H1 (cell line): ENCODE results near the gene LPAR6. TPM values are rescaled to one million over a fixed set of nuclear protein-coding genes. Genes with fewer than 3 reads are reported as not detected.

Experiments
- CTCF ChIA-PET: fragments of 300-600 bp; sonication (Branson Sonifier 250); formaldehyde crosslinking; loops from one replicate; lab custom pipeline; 2021; ENCODE audit not compliant: partially characterized antibody; lab: Charles Lee
- POLR2A ChIA-PET: fragments of 300-600 bp; sonication (Branson Sonifier 250); formaldehyde crosslinking; loops from one replicate; lab custom pipeline; 2021; ENCODE audit warnings: inconsistent platforms; ENCODE audit not compliant: partially characterized antibody; lab: Charles Lee
- DNase-seq, 2 experiments: peaks; one replicate each; pipeline versions ENCODE4 v3.0.0 to v3.0.0-alpha.2; 2010 to 2022; ENCODE audit warnings: low spot score in 2 of 2, low read depth in 1 of 2, mixed read lengths in 1 of 2
- FAIRE-seq: peaks from 2 replicates; lab custom pipeline; 2011; peaks lifted over from hg19 to GRCh38; lab: Jason Lieb, UNC
- H2AFZ ChIP-seq: 2 replicates; pipeline ENCODE4 v1.8.1; 2012; ENCODE audit warnings: low read length, inconsistent platforms
- H2AK5ac ChIP-seq: 2 replicates; pipeline ENCODE4 v1.6.1; 2013; ENCODE audit warnings: low read depth, low read length
- H2BK120ac ChIP-seq: replicated peaks from 2 replicates; pipeline ENCODE3; 2013; ENCODE audit warnings: low read depth, low read length, inconsistent platforms
- H2BK12ac ChIP-seq: 2 replicates; pipeline ENCODE4 v1.6.1; 2013; ENCODE audit warnings: low read depth, low read length
- H2BK15ac ChIP-seq: 2 replicates; pipeline ENCODE4 v1.6.1; 2013; ENCODE audit warnings: low read length
- H2BK20ac ChIP-seq: 2 replicates; pipeline ENCODE4 v1.6.1; 2013; ENCODE audit warnings: low read length
- H2BK5ac ChIP-seq: 2 replicates; pipeline ENCODE4 v1.6.1; 2013; ENCODE audit warnings: low read depth, low read length
- H3K14ac ChIP-seq: 2 replicates; pipeline ENCODE4 v1.6.1; 2013; ENCODE audit warnings: inconsistent platforms; ENCODE audit not compliant: insufficient read length
- H3K18ac ChIP-seq: 2 replicates; pipeline ENCODE4 v1.6.1; 2013; ENCODE audit warnings: low read length; ENCODE audit errors: extremely low read depth
- H3K23ac ChIP-seq: 2 replicates; pipeline ENCODE4 v1.6.1; 2013; ENCODE audit warnings: inconsistent platforms; ENCODE audit not compliant: insufficient read length
- H3K23me2 ChIP-seq: 2 replicates; pipeline ENCODE4 v1.6.1; 2013; ENCODE audit warnings: low read depth, low read length
- H3K27ac ChIP-seq: 2 replicates; pipeline ENCODE4 v1.6.1; 2011; ENCODE audit warnings: low read depth, low read length, inconsistent platforms
- H3K27me3 ChIP-seq, 4 experiments: replicated peaks in 1 of 4; 1 replicate in 1 of 4; 2 replicates in 3 of 4; pipeline versions ENCODE4 v1.6.1 to v1.8.1; 2011 to 2013; ENCODE audit warnings: low read length in 3 of 4, mild to moderate bottlenecking in 3 of 4, inconsistent platforms in 2 of 4, mixed read lengths in 2 of 4, moderate library complexity in 1 of 4; ENCODE audit not compliant: control insufficient read depth in 3 of 4, insufficient read depth in 3 of 4; ENCODE audit errors: extremely low read depth in 1 of 4
- H3K36me3 ChIP-seq, 4 experiments: 2 replicates each; pipeline versions ENCODE4 v1.6.1 to v1.8.1; 2011 to 2013; ENCODE audit warnings: mild to moderate bottlenecking in 4 of 4, low read length in 3 of 4, moderate library complexity in 2 of 4, control low read depth in 1 of 4, inconsistent platforms in 1 of 4; ENCODE audit not compliant: insufficient read depth in 4 of 4, control insufficient read depth in 2 of 4
- H3K4ac ChIP-seq: replicated peaks from 2 replicates; pipeline ENCODE3; 2013; ENCODE audit warnings: low read length, low read depth, mixed read lengths, inconsistent platforms; ENCODE audit not compliant: insufficient read length
- H3K4me1 ChIP-seq, 4 experiments: replicated peaks in 1 of 4; 1 replicate in 1 of 4; 2 replicates in 3 of 4; pipeline versions ENCODE4 v1.6.1 to v1.8.1; 2011 to 2013; ENCODE audit warnings: low read length in 3 of 4, inconsistent platforms in 2 of 4, mixed read lengths in 1 of 4; ENCODE audit not compliant: insufficient read depth in 4 of 4, control insufficient read depth in 3 of 4
- H3K4me2 ChIP-seq, 2 experiments: 2 replicates each; pipeline versions ENCODE4 v1.6.1 to v1.8.1; 2011 to 2013; ENCODE audit warnings: low read depth in 2 of 2, low read length in 2 of 2, control low read depth in 1 of 2, inconsistent platforms in 1 of 2, mild to moderate bottlenecking in 1 of 2; ENCODE audit not compliant: insufficient read depth in 1 of 2
- H3K4me3 ChIP-seq, 4 experiments: fragments of 200-600, 300-600 bp in 1 of 4; sonication (generic), shearing (Covaris generic), sonication (Bioruptor Twin) in 1 of 4; 2 replicates each; pipeline versions ENCODE4 v1.5.1 to v1.8.1; 2011 to 2016; ENCODE audit warnings: low read length in 4 of 4, low read depth in 3 of 4, control low read depth in 2 of 4, inconsistent platforms in 2 of 4, mild to moderate bottlenecking in 2 of 4, mixed read lengths in 1 of 4, moderate library complexity in 1 of 4; ENCODE audit not compliant: insufficient read depth in 2 of 4; ENCODE audit errors: extremely low read depth in 1 of 4
- H3K56ac ChIP-seq: replicated peaks from 2 replicates; pipeline ENCODE3; 2013; ENCODE audit warnings: low read depth, mild to moderate bottlenecking, mixed read lengths, low read length, inconsistent platforms; ENCODE audit not compliant: insufficient read length
- H3K79me1 ChIP-seq: 2 replicates; pipeline ENCODE4 v1.6.1; 2013; ENCODE audit warnings: low read depth, low read length, control low read depth
- H3K79me2 ChIP-seq, 2 experiments: 2 replicates each; pipeline versions ENCODE4 v1.6.1 to v1.8.1; 2012 to 2013; ENCODE audit warnings: low read length in 2 of 2, mild to moderate bottlenecking in 2 of 2, inconsistent platforms in 1 of 2; ENCODE audit not compliant: insufficient read depth in 2 of 2, control insufficient read depth in 1 of 2
- H3K9ac ChIP-seq, 4 experiments: replicated peaks in 1 of 4; 1 replicate in 1 of 4; 2 replicates in 3 of 4; pipeline versions ENCODE4 v1.6.1 to v1.8.1; 2011 to 2013; ENCODE audit warnings: low read depth in 3 of 4, low read length in 3 of 4, control low read depth in 2 of 4, mild to moderate bottlenecking in 2 of 4, moderate library complexity in 2 of 4, inconsistent platforms in 1 of 4; ENCODE audit errors: extremely low read depth in 1 of 4
- H3K9me3 ChIP-seq, 2 experiments: 2 replicates each; pipeline versions ENCODE4 v1.6.1 to v1.8.1; 2012 to 2013; ENCODE audit warnings: mild to moderate bottlenecking in 2 of 2, moderate library complexity in 2 of 2, control low read depth in 1 of 2, inconsistent platforms in 1 of 2, low read depth in 1 of 2, low read length in 1 of 2, mixed read lengths in 1 of 2; ENCODE audit not compliant: insufficient read depth in 2 of 2
- H4K20me1 ChIP-seq, 2 experiments: replicated peaks in 1 of 2; 2 replicates each; pipeline versions ENCODE3 to v1.8.1; 2011 to 2013; ENCODE audit warnings: inconsistent platforms in 2 of 2, low read length in 2 of 2, mild to moderate bottlenecking in 1 of 2; ENCODE audit not compliant: insufficient read depth in 2 of 2, control insufficient read depth in 1 of 2
- H4K5ac ChIP-seq: 2 replicates; pipeline ENCODE4 v1.6.1; 2013; ENCODE audit warnings: low read length, low read depth, mixed read lengths, inconsistent platforms; ENCODE audit not compliant: insufficient read length
- H4K8ac ChIP-seq: 2 replicates; pipeline ENCODE4 v1.8.0; 2013; ENCODE audit warnings: mild to moderate bottlenecking, moderate library complexity, low read length, inconsistent platforms; ENCODE audit not compliant: insufficient read depth; ENCODE audit errors: extremely low read depth
- H4K91ac ChIP-seq: replicated peaks from 2 replicates; pipeline ENCODE3; 2013; ENCODE audit warnings: low read length, mixed read lengths, inconsistent platforms; ENCODE audit not compliant: insufficient read length
- CBX5 ChIP-seq: fragments of 300-800, 300-1000 bp; sonication (generic); IDR thresholded peaks from 2 replicates; pipeline ENCODE4 v1.7.1; 2016; ENCODE audit warnings: antibody characterized with exemption, low read length, low read depth
- CEBPB ChIP-seq: IDR thresholded peaks from 2 replicates; pipeline ENCODE4 v1.6.1; 2012; ENCODE audit warnings: low read depth, low read length
- EP300 ChIP-seq, 2 experiments: IDR thresholded peaks; 1 replicate in 1 of 2; 2 replicates in 1 of 2; pipeline ENCODE4 v1.6.1; 2011 to 2012; ENCODE audit warnings: low read depth in 2 of 2, low read length in 2 of 2, mild to moderate bottlenecking in 2 of 2, borderline replicate concordance in 1 of 2, inconsistent platforms in 1 of 2, moderate library complexity in 1 of 2
- FOSL1 ChIP-seq: IDR thresholded peaks from 2 replicates; pipeline ENCODE4 v1.6.1; 2011; ENCODE audit warnings: mild to moderate bottlenecking, low read depth, low read length, moderate library complexity; ENCODE audit not compliant: insufficient read depth
- HDAC2 ChIP-seq, 2 experiments: fragments of 300-600 bp in 1 of 2; sonication (generic) in 1 of 2; IDR thresholded peaks; 2 replicates each; pipeline ENCODE4 v1.6.1; 2011 to 2012; ENCODE audit warnings: low read depth in 2 of 2, low read length in 2 of 2, mild to moderate bottlenecking in 2 of 2, moderate library complexity in 2 of 2, borderline replicate concordance in 1 of 2, inconsistent platforms in 1 of 2
- JUND ChIP-seq: IDR thresholded peaks from 2 replicates; pipeline ENCODE4 v1.6.1; 2011; ENCODE audit warnings: mild to moderate bottlenecking, improper control_type of control experiment, low read length
- NANOG ChIP-seq: IDR thresholded peaks from 2 replicates; pipeline ENCODE4 v1.6.1; 2011; ENCODE audit warnings: low read length, low read depth, mild to moderate bottlenecking, inconsistent platforms; ENCODE audit not compliant: insufficient read depth, poor library complexity, severe bottlenecking
- NRF1 ChIP-seq: IDR thresholded peaks from 2 replicates; pipeline ENCODE4 v1.6.1; 2011; ENCODE audit warnings: mild to moderate bottlenecking, low read depth, low read length, improper control_type of control experiment
- POLR2AphosphoS5 ChIP-seq: IDR thresholded peaks from 2 replicates; pipeline ENCODE4 v1.6.1; 2011; ENCODE audit warnings: low read depth, low read length
- SIN3A ChIP-seq, 2 experiments: IDR thresholded peaks in 1 of 2; conservative IDR thresholded peaks in 1 of 2; 2 replicates each; pipeline ENCODE4 v1.6.1; 2011 to 2012; ENCODE audit warnings: low read length in 2 of 2, improper control_type of control experiment in 1 of 2, low read depth in 1 of 2, mild to moderate bottlenecking in 1 of 2
- SIX5 ChIP-seq: IDR thresholded peaks from 2 replicates; pipeline ENCODE4 v1.6.1; 2011; ENCODE audit warnings: mild to moderate bottlenecking, low read depth, low read length
- ZNF274 ChIP-seq: IDR thresholded peaks from 2 replicates; pipeline ENCODE4 v1.7.0; 2012; ENCODE audit warnings: low read length, borderline replicate concordance; ENCODE audit errors: extremely low read depth
- polyA plus RNA-seq, 7 experiments: library from polyadenylated mRNA; depleted of rRNA in 3 of 7; stranded (reverse) in 5 of 7; unstranded in 2 of 7; fragments of >200 nt in 5 of 7; fragments of 200-250 nt in 2 of 7; gene quantifications; 1 replicate in 5 of 7; 2 replicates in 1 of 7; 4 replicates in 1 of 7; pipeline versions ENCODE4 v1.2.1 to v1.2.3, GENCODE V29; 2011 to 2013; ENCODE audit warnings: missing spikeins in 2 of 7, mixed read lengths in 2 of 7
- total RNA-seq: library from RNA; stranded (reverse); fragmentation: NEBNext Ultra II Directional; extraction: Animal tissue kit (Norgen Biotek cat#: 25700); gene quantifications from 2 replicates; pipeline ENCODE4 v1.2.1, GENCODE V29; 2021
- TF ChIP-seq, protein P1 (sequence below): IDR thresholded peaks from 2 replicates; pipeline ENCODE4 v1.6.1; 2012; ENCODE audit warnings: inconsistent platforms
- TF ChIP-seq, protein P2 (sequence below): IDR thresholded peaks from 2 replicates; pipeline ENCODE4 v1.6.1; 2011; ENCODE audit warnings: low read length, improper control_type of control experiment

LPAR6 gene
- total and polyA plus RNA-seq, 2 of the 8 experiments (the other 6 are each of a cell fraction or from before 2014, with no cell fraction given): 0.50 to 0.97 TPM

GRCh38 chr13:48380581-48380980 is 32.3 kb downstream of the LPAR6 start:
- no peak overlapping the region for H3K4me3 ChIP-seq
- no peak overlapping the region for H3K18ac ChIP-seq
- H3K4me2 ChIP-seq: no peak overlapping the region
- H3K36me3 ChIP-seq: no peaks in the 10 kb centered on the region
- no peak overlapping the region for H3K27ac ChIP-seq
- H3K79me2 ChIP-seq: no peaks in the 10 kb centered on the region
- H4K5ac ChIP-seq: no peak overlapping the region
- no peaks in the 10 kb centered on the region for H3K79me1 ChIP-seq
- no peak overlapping the region for H2BK12ac ChIP-seq
- no peak overlapping the region for H3K9ac ChIP-seq
- POLR2A ChIA-PET: no interaction called here
- H4K8ac ChIP-seq: no peak overlapping the region
- H3K56ac ChIP-seq: no peak overlapping the region
- no peak overlapping the region for H2BK5ac ChIP-seq
- H2AFZ ChIP-seq: no peak overlapping the region
- no peak overlapping the region for H3K4ac ChIP-seq
- DNase-seq (no peak), FAIRE-seq (no peak)
- no peaks in the 10 kb centered on the region for H3K23me2 ChIP-seq
- H4K20me1 ChIP-seq: no peaks in the 10 kb centered on the region
- H3K23ac ChIP-seq: no peak overlapping the region
- H3K4me1 ChIP-seq: no peaks in the 10 kb centered on the region
- no peaks in the 10 kb centered on the region for H3K9me3 ChIP-seq
- no peak overlapping the region for H2AK5ac ChIP-seq
- H2BK20ac ChIP-seq: no peak overlapping the region
- no peak overlapping the region for H4K91ac ChIP-seq
- H2BK15ac ChIP-seq: no peak overlapping the region
- CTCF ChIA-PET: no interaction called here
- H3K27me3 ChIP-seq: no peaks in the 10 kb centered on the region
- no peak overlapping the region for H3K14ac ChIP-seq
- H2BK120ac ChIP-seq: no peak overlapping the region
- TF ChIP-seq NANOG: no peak
- no peak for TF ChIP-seq CEBPB
- no peak for TF ChIP-seq HDAC2 (IDR thresholded peaks at IDR 0.05; ENCODE audit: borderline replicate concordance in 1 of 2, low read depth in 2 of 2, low read length in 2 of 2)
- TF ChIP-seq SIX5: no peak
- TF ChIP-seq, protein P1, sequence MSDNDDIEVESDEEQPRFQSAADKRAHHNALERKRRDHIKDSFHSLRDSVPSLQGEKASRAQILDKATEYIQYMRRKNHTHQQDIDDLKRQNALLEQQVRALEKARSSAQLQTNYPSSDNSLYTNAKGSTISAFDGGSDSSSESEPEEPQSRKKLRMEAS: no peak
- TF ChIP-seq EP300 (IDR thresholded peaks at IDR 0.05; ENCODE audit: borderline replicate concordance in 1 of 2, low read depth in 2 of 2, low read length in 2 of 2): no peak
- TF ChIP-seq ZNF274: no peak
- TF ChIP-seq NRF1: no peak
- TF ChIP-seq POLR2AphosphoS5: no peak
- TF ChIP-seq JUND: no peak
- TF ChIP-seq, protein P2, sequence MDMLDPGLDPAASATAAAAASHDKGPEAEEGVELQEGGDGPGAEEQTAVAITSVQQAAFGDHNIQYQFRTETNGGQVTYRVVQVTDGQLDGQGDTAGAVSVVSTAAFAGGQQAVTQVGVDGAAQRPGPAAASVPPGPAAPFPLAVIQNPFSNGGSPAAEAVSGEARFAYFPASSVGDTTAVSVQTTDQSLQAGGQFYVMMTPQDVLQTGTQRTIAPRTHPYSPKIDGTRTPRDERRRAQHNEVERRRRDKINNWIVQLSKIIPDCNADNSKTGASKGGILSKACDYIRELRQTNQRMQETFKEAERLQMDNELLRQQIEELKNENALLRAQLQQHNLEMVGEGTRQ: no peak
- TF ChIP-seq SIN3A (conservative IDR thresholded peaks at IDR 0.05 in 1 of 2, IDR thresholded peaks at IDR 0.05 in 1 of 2; ENCODE audit: low read depth in 1 of 2, low read length in 2 of 2): no peak
- no peak for TF ChIP-seq FOSL1
- TF ChIP-seq CBX5: no peak
